GM21528 (cell line): ENCODE data around the gene SRP68.

Experiments used
- ATAC-seq: cut with Tn5 transposase; IDR thresholded peaks from one replicate; pipeline ENCODE4 v1.9.1; 2021; ENCODE audit warnings: mild to moderate bottlenecking, moderate library complexity; ENCODE audit not compliant: unreplicated experiment, low FRiP score

Gene SRP68

DNA sequence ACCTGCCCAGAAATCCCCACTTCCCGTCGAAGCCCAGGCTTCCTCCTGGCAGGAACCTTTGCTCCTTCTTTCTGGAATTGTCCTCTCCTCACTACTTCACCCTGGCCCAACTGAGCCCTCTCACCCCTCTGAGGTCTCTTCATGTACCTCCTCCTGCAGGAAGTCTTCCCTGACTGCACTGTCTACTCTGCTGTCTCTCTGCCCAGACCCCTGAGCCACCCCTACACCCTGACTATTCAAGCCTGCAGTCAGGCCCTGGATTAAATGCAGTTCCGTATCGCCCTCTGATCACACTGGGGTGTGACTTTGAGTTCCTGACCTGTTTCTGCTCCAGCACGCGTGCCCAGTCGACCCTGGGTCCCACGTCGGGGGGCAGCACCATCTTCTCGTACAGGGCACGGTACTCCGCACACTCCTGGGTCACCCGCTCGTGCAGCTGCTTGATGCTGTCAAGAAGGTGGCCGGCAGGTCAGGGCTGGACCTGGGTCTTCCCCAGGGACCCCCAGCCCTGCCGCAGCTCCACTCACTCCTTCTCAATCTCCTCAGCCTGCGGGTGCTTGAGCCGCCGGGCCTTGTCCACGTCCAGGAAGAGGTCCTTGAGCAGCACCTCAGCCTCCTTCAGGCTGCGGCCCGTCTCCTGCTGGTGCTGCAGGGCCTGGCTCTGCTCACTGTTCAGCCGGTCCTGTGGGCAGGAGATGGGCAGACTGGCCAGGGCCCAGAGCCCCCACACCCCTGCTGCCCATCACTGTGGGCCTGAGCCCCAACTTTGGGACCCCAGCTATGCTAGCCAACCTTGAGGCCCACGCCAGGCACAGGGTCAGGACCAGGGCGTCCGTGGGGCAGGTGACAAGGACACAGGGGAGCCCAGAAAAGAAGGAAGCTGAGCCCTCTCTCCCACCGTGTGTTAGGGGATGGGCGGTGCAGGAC lies 49.1 kb downstream of the SRP68 start:
- no peak for ATAC-seq

DNA sequence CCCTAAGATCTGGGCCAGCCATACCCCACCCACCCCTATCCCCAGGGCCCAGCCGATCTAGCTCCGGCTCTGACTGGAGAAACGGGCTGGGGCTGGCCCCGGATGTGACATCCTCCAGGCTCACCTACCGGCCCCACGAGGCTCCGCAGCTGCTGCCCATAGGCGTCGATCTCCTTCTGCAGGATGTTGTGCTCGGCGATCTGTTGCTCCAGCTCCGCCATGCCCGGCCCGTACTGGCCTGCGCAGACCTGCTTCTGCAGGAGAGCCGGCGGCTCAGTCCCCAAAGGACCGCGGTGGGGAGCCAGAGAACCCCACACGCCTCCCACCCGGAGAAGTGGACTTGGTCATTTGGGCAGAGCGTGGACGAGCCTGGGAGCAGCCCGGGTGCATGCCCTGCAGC lies 50.0 kb downstream of the SRP68 start:
- no peak for ATAC-seq

DNA sequence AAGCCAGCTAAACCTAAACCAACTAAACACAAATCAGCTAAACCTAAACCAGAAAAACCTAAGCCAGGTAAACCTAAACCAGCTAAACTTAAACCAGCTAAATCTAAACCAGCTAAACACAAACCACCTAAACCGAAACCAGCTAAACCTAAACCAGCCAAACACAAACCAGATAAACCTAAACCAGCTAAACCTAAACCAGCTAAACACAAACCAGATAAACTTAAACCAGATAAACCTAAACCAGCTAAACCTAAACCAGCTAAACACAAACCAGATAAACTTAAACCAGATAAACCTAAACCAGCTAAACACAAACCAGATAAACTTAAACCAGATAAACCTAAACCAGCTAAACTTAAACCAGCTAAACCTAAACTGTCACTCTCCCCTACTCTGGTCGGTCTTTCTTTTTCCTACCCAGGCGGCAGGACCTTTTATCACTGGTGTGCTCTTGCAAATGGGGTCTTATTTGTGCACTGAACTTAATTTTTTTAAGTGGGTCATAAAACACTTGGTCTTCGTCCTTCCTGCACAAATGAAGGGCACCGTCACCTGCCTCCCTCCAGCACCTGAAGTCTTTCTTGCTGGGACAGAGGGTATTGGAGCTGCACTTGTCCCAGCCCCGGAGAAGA lies 52.4 kb downstream of the SRP68 start:
- no peak for ATAC-seq

DNA sequence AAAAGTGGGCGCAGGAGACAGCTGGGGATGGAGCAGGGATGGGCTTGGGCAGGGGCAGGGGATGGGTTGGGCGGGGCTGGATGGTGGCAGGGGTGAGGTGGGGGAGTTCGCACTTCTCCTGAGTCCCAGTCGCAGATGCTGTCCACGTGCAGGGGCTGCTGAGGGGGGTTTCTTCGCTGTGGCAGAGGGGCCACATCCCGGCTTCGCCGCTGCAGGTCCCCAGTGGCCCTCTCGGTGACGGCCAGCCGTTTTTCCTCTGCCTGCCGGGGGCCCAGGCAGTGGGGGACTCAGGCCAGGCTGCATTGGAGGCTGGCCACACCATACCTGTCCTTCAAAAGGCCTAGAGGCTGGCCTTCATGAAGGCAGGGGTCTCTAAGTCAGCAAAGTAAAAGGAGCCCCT lies 53.5 kb downstream of the SRP68 start:
- no peak for ATAC-seq

DNA sequence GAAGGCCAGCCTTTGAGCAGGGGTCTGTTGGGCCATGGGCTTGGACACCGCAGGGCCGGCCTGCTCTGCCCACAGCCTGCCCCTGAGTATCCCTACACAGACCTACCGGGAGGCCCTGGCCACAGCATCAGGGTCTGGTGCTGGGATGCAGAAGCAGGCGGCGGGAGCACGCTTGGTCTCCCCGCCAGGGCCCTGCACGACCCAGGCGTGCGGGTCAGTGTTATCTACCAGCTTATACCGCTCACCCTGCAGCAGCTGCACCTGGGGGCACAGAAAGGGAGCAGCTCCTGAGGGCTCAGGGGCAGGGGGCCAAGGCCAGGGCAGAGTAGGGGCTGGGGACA lies 54.0 kb downstream of the SRP68 start:
- ATAC-seq = no peak

DNA sequence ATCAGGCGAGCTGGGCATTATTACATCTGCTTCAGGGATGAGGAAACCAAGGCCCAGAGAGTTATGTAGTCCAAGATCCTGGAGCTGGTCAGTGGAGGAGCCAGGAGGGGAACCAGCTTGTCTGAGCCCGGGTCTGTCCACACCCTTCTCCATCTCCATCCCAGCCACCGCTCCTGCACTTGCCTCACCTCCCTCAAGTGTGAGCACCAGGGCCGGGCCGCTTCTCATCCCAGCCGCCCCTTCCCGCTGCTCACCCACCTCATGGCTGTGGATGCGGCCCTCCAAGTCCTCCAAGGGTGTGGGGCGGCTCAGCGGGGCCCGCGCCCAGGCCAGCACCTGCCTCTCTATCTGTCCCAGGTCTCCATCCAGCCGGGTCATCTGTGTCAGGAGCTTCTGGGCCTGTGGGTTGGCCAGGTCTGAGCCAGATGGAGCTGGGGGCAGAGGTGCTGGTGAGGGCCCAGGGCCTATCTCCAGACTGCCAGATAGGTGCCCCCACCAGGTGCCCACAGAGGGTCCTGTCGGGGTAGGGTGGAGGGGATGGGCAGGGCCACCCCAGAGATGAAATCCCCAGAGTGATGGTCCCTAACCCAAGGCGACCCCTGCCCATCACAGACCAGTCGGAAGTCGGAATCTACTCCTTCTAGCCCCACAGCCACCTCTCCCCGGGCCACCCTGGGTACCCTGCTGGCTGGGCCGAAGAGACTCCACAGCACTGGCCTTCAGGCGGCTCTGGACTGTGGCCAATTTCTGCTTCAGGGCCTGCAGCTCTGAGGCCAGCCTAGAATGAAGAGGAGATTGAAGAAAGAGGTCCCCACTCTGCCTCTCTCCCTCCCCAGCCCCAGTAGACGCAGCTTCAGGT lies 54.6 kb downstream of the SRP68 start:
- ATAC-seq = no peak

DNA sequence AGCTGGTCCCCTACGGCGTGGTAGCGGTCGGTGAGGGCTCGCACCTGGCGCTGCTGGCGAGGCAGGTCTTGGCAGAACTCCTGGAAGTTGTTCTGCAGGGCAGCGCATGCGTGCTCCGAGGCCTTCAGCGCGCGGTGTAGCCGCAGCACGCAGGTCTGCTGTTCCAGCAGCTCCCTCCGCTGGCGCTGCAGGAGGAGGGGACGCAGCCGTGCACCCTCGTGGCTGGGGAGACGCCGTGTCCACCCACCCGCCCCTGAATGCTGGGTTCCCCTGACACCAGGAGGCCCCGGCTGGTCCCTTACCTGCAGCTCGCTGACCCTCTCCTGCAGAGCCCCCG lies 57.4 kb downstream of the SRP68 start:
- ATAC-seq = no peak

DNA sequence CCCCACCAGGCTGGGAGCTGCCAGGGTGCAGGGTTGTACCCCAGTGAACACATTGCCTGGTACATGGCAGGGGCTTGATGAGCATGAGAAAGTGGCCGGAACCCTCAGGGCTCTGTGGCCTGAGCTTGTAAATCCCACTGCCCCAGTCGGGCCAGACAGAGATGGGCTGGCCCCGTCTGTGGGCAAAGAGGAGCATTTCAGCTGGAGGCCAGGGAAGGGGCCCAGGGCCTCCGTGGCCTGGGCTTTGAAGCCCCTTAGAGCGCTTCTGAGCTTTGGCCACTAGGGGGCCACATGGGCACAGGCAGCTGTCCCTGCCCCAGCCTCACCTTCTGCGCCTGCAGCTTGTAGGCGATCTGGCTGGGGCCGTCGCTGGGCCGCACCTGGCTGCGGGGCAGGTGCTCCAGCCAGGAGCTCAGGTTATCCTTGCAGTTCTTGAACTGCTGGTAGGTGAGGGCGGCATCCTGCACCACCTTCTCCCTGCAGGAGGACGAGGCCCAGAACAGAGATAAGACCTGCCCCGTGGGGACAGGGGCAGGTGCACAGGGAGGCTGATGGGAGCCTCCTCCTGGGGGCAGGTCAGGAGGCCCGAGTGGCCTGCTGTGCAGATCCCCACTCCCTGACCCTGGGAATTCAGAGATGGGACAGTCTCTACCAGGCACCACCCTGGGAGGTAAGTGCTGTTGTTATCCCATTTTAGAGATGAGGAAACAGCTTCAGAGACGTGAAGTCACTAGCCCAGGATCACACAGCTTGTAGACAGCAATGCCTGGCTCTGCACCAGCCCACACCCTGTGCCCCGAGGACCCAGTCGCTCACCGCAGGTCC lies 58.0 kb downstream of the SRP68 start:
- ATAC-seq = no peak

DNA sequence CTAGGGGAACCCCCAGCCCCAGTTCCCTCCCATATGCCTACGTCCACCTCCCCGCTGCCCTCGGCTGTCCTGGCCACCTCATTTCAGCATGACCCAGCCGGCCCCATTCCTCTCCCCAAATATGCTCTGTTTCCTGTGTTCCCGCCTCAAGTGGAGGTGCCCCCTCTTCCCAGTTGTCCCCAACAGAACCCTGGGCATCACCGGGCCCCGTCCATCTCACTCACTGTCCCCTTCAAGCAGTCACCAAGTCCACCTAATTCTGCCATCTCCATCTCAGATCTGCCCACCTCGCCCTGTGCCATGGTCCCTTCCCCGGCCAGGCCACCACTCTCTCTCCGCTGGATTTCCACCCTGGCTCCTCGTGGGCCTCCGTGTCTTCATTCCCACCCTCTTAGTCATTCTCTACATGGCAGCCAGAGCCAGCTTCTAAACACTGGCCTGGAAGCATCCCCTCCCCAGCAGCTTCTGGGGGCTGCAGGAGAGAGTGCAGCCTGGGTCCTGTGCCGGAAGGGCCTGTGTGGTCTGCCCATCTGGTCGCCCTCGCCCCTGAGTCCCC lies 58.9 kb downstream of the SRP68 start:
- no peak for ATAC-seq

DNA sequence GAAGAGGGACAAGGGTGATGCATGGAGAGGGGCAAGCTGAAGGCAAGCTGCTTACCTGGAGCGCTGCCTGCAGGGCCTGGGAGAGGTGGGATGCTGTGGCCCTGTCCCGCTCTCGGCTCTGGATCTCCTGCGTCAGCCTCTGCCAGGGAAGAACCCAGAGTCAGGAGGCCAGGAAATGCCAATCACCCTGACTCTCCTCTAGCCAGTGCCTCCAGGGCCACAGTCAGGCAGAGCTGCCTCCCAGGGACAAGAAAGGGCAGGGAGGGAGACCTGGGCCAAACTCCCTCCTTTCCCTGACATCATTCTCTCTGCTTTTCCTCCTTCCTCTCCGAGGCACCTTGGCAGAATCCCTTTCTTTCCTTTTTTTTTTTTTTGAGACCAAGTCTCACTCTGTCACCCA lies 60.4 kb downstream of the SRP68 start:
- no peak for ATAC-seq

DNA sequence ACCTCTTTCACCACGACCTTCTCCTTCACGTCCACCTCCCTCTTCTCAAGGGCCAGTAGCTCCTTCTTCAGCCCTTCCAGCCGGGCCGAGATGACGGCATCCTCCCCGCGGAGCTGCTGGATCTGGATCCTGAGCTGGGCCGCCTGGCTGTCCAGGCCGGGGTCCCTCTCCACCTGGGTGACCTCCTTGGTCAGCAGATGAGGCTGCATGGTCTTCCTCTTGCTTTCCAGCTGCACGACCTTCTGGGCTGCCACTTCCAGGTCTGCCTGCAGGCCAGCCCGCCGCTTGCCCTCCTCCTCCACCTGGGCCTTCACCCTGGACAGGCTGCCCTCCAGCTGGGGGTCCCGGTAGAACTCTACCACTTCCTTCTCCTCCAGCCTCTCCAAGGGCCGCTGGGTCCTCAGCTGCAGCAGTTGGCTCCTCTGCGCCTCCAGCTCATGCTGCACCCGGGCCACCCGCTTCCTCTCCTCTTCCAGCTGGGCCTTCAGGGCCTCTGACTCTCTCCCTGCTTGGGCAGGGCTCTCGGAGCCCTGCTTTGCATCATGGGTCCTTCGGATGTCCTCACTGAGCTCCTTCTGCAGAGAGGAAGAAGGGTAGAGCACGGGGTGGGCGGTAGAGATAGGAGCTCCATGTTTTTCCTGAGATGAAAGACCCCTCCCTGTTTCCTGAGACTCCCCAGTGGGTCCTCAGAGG lies 62.2 kb downstream of the SRP68 start:
- ATAC-seq = no peak

DNA sequence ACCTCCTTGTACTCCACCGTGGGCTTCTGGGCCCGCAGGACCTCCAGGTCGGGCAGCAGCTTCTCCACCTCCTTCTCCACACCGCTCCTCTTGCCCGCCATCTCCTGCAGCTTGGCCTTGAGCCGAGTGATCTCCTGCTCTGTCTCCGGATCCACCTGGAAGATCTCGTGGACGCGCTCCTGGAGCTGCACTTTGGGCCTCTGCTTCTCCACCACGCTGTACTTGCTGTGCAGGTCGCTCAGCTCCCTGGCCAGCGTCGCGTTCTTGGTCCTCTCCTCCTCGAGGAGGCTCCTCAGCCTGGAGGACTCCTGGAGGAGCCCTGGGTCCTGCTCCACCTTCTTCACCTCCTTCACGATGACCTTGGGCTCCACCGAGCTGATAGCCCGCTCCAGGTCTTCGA lies 62.9 kb downstream of the SRP68 start:
- no peak for ATAC-seq

DNA sequence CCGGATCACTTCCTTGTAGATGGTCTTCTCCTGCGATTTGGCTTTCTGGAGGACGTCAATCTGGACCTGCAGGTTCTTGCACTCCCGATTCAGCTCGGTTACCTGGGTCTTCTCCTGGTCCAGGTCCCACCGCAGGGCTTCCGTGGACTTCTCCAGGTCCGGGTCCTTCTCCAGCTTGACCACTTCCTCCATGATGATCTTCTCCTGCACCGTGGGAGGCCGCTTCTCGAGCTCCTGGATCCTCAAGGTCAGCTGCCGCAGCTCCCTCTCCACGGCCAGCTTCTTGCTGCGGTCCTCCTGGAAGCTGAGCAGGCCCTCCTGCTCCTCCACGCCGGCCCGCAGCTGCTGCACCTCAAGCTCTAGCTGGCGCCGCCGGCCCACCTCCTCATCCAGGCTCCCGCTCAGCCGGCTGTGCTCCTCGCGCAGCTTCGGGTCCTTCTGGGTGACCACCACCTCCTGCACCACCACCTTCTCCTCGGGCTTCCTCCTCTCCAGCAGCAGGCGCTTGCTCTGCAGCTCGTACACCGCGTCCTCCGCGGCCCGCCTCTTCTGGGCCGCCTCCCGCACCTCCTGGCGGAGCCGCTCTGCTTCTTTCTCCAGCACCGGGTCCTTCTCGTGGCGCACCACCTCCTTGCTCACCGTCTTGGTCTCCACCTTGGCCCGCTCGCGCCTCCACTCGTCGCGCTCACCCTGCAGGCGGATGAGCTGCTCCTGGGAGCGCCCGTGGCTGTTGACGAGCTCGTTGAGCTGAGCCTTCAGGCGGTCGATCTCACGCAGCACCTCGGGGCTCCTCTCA lies 63.5 kb downstream of the SRP68 start:
- ATAC-seq = no peak

DNA sequence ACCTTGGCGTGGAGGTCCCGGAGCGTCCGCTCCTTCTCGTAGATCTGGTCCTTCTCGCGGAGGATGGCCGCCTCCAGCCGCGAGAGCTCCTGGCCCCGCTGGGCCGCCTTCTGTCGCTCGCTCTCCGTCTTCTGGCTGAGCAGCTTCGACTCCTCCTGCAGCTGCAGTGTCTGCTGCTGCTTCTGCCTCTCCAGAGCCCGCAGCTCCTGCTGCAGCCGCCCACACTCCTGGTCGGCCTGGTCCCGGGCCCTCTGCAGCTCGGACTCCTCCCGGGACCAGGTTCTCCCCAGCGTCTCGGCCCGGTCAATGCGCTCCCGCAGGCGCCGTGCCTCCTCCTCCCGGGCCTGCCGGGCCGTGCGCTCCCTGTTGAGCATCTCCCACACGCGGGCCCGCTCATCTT lies 64.1 kb downstream of the SRP68 start:
- no peak for ATAC-seq

DNA sequence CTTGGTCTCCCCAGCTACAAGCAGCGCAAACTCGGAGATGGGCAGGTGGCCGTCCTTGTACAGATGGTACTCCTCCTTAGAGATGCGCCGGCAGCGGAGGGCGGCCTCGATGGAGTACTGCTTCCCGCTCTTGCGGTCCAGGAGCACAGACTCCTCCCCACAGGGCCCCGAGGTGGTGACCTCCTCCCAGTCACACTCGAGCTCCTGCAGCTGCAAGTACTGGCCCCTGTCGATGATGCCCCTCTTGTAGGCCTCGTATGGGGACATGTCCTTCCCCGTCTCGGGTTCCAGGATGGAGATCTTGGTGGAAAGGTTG lies 64.5 kb downstream of the SRP68 start:
- ATAC-seq = no peak

DNA sequence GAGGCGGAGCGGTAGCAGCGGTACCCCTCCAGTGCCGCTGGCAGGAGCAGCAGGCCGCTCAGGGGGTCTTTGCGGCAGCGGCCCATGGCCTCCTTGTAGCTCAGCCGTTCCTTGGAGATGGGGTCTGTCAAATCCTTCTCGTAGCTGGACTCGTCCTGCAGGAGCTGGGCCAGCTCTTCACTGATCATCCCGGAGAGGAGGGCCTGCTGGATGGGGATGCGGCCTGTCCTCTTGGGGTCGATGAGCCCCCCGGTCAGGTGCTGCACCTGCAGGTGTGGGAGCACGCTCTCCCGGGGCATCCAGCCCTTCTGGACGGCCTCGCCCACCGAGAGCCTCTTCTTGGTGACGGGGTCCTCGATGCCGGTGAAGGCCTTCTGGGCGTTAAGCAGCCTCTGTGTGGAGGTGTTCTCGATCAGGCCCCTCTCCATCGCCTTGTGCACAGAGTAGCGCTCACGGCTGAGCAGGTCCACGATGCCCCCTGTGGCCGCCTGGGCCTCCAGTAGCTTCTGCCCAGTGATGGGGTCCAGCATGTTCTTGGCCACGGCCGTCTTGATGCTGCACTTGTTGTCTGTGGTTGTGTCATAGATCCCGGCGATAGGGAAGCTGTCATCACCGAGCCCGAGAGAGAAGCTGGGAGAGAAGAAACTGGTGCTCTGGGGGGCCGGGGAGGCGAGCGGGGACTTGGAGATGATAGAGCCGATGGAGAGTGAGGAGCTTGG lies 65.0 kb downstream of the SRP68 start:
- no peak for ATAC-seq

DNA sequence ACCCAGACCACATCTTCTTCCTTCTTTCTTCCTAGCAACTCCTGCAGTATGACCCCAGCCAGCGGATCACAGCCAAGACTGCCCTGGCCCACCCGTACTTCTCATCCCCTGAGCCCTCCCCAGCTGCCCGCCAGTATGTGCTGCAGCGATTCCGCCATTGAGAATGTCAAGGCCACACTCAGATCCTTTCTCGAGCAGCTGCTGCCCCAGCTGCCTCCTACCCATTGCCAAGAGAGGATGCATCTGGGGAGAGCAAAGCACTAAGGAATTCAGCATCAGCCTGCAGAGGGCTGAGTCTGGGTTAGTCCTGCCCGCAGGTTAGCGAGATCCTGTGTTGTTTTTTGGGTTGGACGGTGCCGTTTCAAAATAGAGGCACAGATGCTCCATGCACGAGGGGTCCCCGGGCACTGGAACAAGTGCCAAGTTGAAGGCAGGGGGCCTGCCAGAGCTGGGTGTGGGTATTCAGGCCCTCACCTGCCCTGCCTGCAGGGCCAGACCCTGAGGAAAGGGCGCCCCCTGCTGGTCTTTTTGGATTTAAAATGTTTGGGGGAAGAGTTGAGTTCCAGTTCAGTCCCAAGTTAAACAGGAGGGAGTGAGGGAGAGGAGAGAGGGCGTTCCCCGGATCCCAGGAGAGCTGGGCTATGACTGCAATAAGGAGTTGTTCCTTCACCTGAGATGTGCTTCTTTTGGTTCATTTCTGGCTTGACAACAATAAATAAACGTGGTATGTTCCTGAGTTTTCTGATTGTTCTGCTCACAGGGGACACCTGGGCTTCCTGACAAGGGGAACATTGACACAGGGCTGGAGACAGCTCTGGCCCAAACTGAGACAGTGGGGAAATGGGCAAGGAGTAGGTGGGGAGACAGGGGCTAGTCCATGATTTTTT lies 66.8 kb downstream of the SRP68 start:
- ATAC-seq = no peak
